ENCODE measurements around the gene CNTNAP5.

The CNTNAP5 gene

DNA sequence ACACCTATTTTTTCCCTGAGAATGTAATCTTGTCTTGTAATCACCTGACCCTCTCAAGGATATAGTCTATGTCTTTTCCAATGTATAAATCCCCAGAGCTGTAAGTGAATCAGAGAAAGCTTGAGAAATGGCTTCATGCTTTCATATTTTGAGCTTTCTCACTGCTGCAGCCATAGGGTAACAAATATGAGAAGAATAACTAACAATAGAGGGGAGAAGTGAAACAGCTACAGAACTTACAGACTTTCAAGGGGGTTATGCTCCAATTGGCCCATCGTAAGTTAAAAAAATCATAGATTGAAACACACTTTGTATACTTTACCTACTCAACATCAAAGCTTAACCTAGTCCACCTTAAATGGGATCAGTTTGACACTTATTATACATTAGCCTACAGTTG lies 111.0 kb downstream of the CNTNAP5 start:
- DNase-seq: no peak
- in situ Hi-C loops (cut with HindIII; ENCODE audit: low pct_ligation_motif_present, low pct_unique_long_range_greater_than_20kb, low sequenced_read_pairs): no loop called here

DNA sequence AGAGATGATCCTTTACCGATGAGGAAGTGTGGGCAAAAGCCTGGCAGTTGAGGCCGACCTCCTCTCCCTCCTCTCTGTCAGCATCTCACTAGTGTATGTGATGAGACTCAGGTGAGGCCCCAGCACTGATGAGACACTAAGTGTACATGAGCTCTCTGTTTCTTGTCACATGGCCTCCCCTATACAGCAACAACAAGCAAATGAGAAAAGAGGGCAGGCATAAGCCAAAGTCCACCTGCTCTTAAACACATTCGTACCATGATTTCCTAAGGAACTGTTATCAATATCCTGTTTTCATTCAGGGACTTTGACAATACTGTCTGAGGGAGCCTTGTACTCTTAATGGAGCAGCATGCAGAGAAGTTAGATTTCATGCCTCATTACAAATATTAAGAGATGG lies 113.0 kb downstream of the CNTNAP5 start:
- no peak for DNase-seq
- in situ Hi-C loops (cut with HindIII; ENCODE audit: low pct_ligation_motif_present, low pct_unique_long_range_greater_than_20kb, low sequenced_read_pairs): no loop called here

DNA sequence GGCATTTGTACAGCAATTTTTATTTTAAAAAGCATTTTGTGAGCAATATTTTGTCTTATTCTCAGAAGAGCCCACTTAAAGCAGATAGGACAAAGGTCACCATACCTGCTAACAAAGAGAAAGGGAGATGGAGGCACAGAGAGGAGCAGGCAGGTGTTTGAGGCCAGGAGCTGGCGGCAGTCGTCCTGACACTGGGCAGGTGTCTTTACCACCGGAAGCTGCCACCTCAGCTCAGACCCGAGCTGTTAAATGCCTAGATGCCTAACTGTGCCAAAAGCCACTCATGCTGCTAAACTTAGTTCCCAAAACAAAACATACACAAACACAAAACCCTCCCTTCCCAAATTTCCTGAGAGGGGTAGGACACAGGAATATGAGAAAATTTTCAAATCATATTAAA lies 120.9 kb downstream of the CNTNAP5 start:
- in situ Hi-C loops (cut with HindIII; ENCODE audit: low pct_ligation_motif_present, low pct_unique_long_range_greater_than_20kb, low sequenced_read_pairs): no loop called here

DNA sequence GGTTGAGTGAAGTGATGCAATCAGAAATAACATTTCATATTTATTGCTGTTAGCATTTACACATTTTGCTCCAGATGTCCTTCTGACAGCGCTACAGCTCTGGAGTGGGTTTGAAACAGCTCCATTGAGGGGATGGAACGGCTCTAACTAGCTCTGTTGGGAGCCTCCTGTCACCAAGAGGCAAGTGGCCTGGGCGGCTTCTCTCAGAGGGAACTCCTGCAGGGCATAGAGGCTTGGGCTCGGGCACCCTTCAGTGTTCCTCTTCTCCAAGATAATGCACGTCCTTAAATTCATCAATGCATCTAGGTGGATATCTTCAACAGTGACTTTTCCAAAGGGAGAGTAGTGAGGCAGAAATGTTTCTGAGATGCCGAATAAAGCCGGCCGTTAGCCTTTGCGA lies 122.5 kb downstream of the CNTNAP5 start:
- in situ Hi-C loops (cut with HindIII; ENCODE audit: low pct_ligation_motif_present, low pct_unique_long_range_greater_than_20kb, low sequenced_read_pairs): no loop called here
- no peak for DNase-seq

More for the DNA sequence above, 120.9 kb downstream of the CNTNAP5 start:
- no peak for DNase-seq

- no peak for DNase-seq
- in situ Hi-C loops (cut with HindIII; ENCODE audit: low pct_ligation_motif_present, low pct_unique_long_range_greater_than_20kb, low sequenced_read_pairs): no loop called here
Observed at GRCh38 chr2:124149571-124149970, 124.5 kb downstream of the CNTNAP5 start.

- DNase-seq: no peak
- in situ Hi-C loops (cut with HindIII; ENCODE audit: low pct_ligation_motif_present, low pct_unique_long_range_greater_than_20kb, low sequenced_read_pairs): no loop called here
Observed at GRCh38 chr2:124151691-124152090, 126.6 kb downstream of the CNTNAP5 start.

GRCh38 chr2:124153713-124154112 lies 128.6 kb downstream of the CNTNAP5 start:
- in situ Hi-C loops (cut with HindIII; ENCODE audit: low pct_ligation_motif_present, low pct_unique_long_range_greater_than_20kb, low sequenced_read_pairs): no loop called here

GRCh38 chr2:124159166-124159565 lies 134.1 kb downstream of the CNTNAP5 start:
- no peak for DNase-seq
- in situ Hi-C loops (cut with HindIII; ENCODE audit: low pct_ligation_motif_present, low pct_unique_long_range_greater_than_20kb, low sequenced_read_pairs): no loop called here

More at GRCh38 chr2:124153713-124154112, 128.6 kb downstream of the CNTNAP5 start:
- DNase-seq: no peak

DNA sequence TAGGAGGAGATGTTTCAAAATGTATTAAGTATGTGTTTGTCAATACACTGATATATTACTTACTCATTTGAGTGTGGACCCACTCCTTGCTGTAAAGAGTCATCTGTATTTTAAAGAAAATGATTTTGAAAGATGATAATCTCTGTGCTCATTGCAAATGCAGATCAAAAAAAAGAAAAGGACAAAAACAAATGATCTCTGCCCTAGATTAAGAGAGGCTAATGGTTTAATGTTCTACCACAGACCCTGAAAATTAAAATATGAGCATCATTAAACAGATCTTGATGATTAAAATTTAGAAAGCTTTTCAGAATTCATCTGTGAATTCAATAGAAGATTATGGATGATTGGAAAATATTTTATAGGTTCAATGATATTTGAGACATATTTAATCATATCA lies 136.5 kb downstream of the CNTNAP5 start:
- no peak for DNase-seq
- in situ Hi-C loops (cut with HindIII; ENCODE audit: low pct_ligation_motif_present, low pct_unique_long_range_greater_than_20kb, low sequenced_read_pairs): no loop called here

GRCh38 chr2:124162256-124162655 lies 137.2 kb downstream of the CNTNAP5 start:
- no peak for DNase-seq
- in situ Hi-C loops (cut with HindIII; ENCODE audit: low pct_ligation_motif_present, low pct_unique_long_range_greater_than_20kb, low sequenced_read_pairs): no loop called here

DNA sequence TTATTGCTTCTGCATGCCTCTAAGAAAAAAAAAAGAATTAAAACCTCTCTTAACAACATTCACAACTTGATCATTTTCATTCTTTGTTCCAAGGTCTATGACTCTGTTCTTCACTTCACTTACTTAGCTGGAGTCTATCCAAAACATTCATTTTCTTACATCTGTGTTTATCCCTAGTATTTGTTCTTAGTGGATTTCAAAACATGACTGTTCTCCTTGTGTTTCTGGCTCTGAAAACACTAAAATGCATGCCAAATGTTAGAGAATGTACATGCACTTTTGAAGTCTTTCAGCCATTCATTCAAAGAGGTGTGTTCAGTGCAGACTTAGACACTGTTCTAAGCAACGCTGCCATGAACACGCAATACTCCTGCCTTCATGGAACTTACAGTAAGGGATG lies 138.8 kb downstream of the CNTNAP5 start:
- in situ Hi-C loops (cut with HindIII; ENCODE audit: low pct_ligation_motif_present, low pct_unique_long_range_greater_than_20kb, low sequenced_read_pairs): no loop called here
- DNase-seq: no peak

DNA sequence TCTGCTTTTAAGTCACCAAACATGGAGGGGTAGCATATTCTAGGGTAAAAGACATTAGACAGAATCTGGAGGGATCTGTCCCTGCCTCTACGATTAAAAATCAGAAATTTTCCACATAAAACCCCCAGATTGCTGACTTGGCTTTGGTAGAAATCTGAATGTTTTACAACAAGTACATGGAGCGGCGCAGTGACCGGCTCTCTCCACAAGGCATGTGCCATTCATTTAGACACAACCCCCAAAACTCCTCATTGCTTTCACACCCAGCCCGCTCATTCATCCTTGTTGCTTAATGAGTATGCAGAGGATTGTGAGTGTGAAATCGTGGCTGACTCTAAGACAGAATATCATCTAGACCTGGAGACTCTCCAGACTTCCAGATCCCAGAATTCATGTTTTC lies 140.6 kb downstream of the CNTNAP5 start:
- no peak for DNase-seq
- in situ Hi-C loops (cut with HindIII; ENCODE audit: low pct_ligation_motif_present, low pct_unique_long_range_greater_than_20kb, low sequenced_read_pairs): no loop called here

GRCh38 chr2:124171472-124172063 lies 146.5 kb downstream of the CNTNAP5 start:
- in situ Hi-C loops (cut with HindIII; ENCODE audit: low pct_ligation_motif_present, low pct_unique_long_range_greater_than_20kb, low sequenced_read_pairs): no loop called here
- no peak for DNase-seq

DNA sequence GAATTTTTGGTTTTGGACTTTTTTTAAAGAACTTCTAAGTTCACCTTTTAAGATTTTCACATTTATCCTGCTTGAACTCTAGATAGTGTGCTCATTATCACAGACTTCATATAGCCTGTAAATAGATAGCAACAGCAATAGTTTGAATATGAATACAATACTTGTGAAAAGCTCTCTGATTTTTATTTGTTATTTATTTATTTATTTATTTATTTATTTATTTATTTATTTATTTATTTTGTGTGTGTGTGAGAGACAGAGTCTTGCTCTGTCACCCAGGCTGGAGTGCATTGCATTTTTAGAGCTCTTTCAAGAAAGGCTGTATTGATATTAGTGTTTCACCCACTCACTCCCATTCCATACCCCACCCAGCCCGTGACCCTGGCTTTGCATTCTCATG lies 153.6 kb downstream of the CNTNAP5 start:
- DNase-seq: no peak
- in situ Hi-C loops (cut with HindIII; ENCODE audit: low pct_ligation_motif_present, low pct_unique_long_range_greater_than_20kb, low sequenced_read_pairs): no loop called here

DNA sequence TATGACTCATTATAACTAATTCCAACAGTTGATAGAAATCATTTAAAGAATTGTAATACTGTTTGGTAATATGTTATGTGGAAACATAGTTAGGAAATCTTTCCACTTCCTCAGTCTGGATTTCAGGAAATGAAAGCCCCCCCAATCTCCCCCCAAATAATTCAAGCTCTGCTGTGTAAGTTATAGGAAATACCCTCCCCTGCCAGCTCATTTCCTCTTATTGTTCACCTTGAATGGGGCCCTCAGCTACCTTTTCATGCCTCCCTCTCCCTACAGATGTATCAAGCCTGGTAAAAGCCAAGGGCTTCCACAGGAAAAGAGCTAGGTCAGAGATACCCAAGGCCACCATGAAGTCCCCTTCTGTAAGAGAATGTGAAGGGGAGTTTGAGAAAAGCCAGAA lies 155.5 kb downstream of the CNTNAP5 start:
- in situ Hi-C loops (cut with HindIII; ENCODE audit: low pct_ligation_motif_present, low pct_unique_long_range_greater_than_20kb, low sequenced_read_pairs): no loop called here
- no peak for DNase-seq

DNA sequence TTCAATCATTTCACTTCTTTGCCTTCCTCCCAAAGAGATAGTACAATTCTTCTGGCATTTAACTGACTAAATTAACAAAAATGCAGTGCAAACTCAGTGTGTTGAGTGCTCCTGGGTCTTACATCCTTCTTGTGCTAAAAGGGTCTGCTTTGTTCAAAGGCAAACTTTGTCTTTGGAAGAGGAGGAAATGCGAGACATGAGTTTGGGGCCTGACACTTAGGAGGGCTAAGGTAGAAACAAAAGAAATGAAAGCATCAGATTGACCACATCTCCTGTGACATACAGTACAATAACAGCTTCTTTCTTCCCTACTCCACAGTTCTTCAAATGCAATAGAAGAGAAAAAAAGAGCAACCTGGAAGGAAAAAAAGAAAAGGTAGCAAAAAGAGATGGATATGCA lies 161.7 kb downstream of the CNTNAP5 start:
- DNase-seq: no peak
- in situ Hi-C loops (cut with HindIII; ENCODE audit: low pct_ligation_motif_present, low pct_unique_long_range_greater_than_20kb, low sequenced_read_pairs): no loop called here

DNA sequence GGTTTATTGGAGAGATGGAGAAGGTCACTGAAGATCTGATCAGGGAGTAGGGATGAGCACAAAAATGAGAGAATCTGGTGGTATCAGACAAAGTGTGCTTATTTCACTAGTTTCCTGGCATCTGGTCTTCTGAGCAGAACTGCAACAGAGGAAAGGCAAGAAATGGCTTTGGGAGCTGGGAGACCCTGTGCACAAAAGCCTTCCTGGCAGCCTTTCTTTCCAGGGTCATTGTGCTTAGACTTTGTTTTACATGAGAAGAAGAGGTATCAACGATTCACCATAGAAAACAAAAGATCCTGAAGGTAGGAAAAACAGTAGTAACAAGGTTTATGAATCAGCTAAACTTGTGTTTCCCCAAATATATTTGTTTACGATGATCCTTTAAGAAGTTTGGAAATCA lies 162.9 kb downstream of the CNTNAP5 start:
- no peak for DNase-seq
- in situ Hi-C loops (cut with HindIII; ENCODE audit: low pct_ligation_motif_present, low pct_unique_long_range_greater_than_20kb, low sequenced_read_pairs): no loop called here

GRCh38 chr2:124193706-124194105 lies 168.6 kb downstream of the CNTNAP5 start:
- DNase-seq: no peak
- in situ Hi-C loops (cut with HindIII; ENCODE audit: low pct_ligation_motif_present, low pct_unique_long_range_greater_than_20kb, low sequenced_read_pairs): no loop called here

- in situ Hi-C loops (cut with HindIII; ENCODE audit: low pct_ligation_motif_present, low pct_unique_long_range_greater_than_20kb, low sequenced_read_pairs): no loop called here
- DNase-seq: no peak
Observed at GRCh38 chr2:124201713-124202112, 176.6 kb downstream of the CNTNAP5 start.

DNA sequence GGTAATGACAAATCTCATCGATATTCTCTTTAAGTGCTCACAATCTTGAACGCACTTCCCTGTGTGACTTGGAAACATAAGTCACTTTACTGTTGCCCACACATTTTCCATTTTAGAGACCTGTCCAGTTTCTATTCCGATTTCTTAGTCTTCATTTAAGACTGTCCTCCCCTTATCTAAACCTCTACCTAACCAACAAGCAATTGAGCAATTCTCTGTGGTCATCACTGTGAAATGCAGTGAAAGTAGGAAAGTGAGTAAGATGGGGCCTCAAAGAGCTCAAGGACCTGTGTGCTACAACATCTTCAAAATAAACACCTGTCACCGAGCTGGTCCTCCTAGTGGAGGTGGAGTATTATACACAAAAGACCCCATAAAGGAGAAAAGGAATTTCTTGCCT lies 184.4 kb downstream of the CNTNAP5 start:
- no peak for DNase-seq
- in situ Hi-C loops (cut with HindIII; ENCODE audit: low pct_ligation_motif_present, low pct_unique_long_range_greater_than_20kb, low sequenced_read_pairs): no loop called here

DNA sequence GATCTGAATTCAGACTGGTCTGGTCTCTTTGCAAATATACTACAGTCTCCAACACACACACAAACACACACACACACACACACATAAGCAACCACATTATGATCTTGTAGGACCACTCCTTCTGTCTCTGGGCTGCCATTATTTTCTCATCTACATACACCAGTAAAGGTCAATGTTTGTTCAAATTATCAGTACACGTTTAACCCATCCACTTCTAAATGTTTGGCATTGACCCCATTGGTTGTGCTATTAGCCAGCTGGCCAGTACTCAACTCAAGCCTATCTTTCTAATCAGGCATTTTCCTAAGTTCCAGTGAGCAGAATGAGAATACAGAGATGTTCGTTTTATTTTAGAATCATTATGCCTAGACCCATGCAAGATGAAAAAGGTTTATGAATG lies 186.4 kb downstream of the CNTNAP5 start:
- DNase-seq: no peak
- in situ Hi-C loops (cut with HindIII; ENCODE audit: low pct_ligation_motif_present, low pct_unique_long_range_greater_than_20kb, low sequenced_read_pairs): no loop called here
